Ureter (tissue), 1 donor: ENCODE data around the gene GRIK4. TPM values are rescaled to one million over a fixed set of nuclear protein-coding genes. Genes with fewer than 3 reads are reported as not detected.
A peak's percentile ranks its signal among the peaks of the same experiment; 100 is the strongest.
"Not testable (repeated sequence)": the region's sequence is repeated elsewhere in the genome, so short reads cannot be mapped to it uniquely, and the experiment has no call there.

Experiments
- DNase-seq: peaks from one replicate; pipeline ENCODE4 v3.0.0-alpha.2; 2020; ENCODE audit warnings: low spot score
- total RNA-seq: library from RNA; stranded (reverse); gene quantifications from one replicate; pipeline ENCODE4 v1.2.4, GENCODE V29; 2023
- donor health status: DM: yes; HTN: yes; CAD: no.

Gene GRIK4
- total RNA-seq, 1 donor from 2014 or later: 0.21 TPM

GRCh38 chr11:120778685-120779490 lies 267.3 kb downstream of the GRIK4 start:
- DNase-seq: no peak

- DNase-seq: no peak
Measured at GRCh38 chr11:120780239-120780638, 268.7 kb downstream of the GRIK4 start.

- DNase-seq: peak; percentile 19
Measured at GRCh38 chr11:120781486-120782120, 270.1 kb downstream of the GRIK4 start.

DNA sequence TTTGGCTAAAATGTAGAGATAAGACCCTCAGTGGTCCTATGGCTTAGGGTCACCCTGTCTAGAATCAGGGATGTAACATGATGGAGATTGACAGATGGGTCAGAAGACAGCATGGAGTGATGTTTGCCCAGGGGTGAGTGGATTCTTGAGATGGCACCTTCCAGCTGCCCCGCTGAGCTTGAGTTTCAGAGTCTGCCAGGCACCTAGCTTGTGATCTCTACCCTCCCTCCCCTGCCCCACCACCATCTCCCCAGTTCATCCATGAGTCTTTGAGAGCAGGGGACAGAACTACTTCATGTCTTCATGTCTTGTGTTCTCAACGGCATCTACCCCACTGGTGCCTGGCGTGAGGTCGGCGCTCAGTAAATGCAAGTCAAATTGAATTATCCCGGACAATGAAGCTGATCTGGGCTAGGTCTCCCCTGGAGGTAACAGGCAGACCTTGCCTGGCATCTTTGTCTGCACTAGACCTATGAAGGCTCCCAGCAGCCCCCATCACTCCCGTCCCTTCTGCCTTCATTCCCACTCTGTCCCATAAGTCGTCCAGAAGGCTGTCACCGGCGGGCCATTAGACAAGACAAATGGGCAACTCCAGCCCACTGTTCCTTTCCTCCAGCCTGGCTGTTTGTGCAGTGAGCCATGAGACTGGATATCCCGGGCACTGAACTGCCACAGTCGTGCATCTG lies 273.2 kb downstream of the GRIK4 start:
- peak; percentile 25 for DNase-seq

DNA sequence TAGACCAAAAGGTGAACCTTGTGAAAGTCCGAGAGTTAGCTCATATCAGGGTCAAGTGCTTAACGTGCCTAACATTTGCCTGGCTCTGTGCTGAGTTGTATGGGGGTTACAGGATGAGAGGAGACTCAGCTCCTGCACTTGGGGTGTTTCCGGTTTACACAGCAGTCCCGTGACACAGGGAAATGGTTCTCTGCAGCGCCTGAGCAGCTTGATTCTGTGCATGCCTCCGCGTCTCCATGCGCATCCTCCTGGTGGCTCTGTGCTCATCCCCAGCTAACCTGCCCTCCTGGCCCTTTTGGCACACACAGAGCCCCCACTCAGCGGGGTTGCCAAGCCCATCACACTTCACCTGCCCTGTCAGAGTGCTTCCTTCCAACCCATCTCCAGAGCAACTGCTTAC lies 274.0 kb downstream of the GRIK4 start:
- peak; percentile 20 for DNase-seq

DNA sequence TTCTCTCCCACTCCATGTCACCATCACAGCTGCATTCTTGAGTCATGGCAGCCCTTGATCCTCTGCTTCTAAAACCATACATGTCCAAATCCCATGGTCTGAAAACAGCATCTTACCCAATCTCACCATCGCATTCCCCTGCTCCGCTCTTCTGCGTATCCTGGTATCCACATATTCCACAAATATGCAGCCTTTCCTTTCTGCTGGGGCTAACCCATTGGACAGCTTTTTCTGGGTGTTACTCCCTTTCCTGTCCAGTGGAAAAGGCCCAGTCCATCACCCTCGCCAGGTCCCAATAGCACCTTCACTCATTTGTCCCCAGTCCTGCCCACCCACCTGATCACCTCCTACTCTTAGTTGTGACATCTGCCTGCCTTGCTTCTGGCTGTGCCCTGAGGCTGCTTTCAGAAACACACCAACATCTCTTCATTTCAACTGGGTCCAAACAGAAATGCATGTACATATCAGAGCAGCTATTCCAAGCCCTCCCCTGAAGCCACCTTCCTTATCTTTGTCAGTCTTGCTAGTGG lies 274.7 kb downstream of the GRIK4 start:
- DNase-seq: peak; percentile 24

- not testable (repeated sequence) for DNase-seq
Measured at GRCh38 chr11:120787224-120787623, 275.7 kb downstream of the GRIK4 start.

DNA sequence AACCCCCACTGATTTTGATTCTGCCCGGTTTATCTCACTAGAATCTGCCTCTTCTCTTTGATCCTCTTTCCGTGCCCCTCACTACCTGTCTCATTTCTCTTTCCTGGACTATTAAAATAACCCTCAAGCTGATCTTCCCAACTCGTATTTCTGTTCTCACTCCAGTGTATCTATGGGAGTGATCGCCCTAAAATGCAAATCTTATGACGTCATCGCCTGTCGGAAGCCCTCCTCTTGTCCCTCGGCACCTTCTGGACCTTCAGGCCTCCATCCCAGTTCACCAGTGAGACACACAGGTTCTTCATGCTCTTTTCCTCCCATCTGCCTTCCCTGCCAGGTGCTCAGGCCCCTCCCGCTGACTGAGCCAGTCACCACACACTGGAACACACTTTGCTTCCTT lies 277.8 kb downstream of the GRIK4 start:
- DNase-seq: no peak

DNA sequence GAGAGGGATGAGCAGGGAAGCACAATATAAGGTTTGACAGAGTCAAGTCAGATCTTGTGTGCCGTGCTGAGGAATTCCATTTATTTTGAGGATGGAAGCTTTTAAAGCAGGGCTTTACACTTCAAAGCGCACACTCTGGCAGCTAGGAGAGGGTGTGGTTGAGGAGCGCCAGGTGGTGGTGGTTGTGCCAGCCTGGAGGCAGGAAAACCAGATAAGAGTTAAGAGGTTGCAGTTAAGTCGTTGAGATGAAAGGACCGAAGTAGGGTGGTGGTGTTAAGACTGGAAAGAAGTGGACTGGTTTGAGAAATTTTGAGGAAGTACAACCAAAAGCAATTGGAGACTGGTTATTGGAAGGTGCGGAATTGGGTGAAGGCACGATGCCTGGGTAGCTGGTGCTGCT lies 280.8 kb downstream of the GRIK4 start:
- no peak for DNase-seq

DNA sequence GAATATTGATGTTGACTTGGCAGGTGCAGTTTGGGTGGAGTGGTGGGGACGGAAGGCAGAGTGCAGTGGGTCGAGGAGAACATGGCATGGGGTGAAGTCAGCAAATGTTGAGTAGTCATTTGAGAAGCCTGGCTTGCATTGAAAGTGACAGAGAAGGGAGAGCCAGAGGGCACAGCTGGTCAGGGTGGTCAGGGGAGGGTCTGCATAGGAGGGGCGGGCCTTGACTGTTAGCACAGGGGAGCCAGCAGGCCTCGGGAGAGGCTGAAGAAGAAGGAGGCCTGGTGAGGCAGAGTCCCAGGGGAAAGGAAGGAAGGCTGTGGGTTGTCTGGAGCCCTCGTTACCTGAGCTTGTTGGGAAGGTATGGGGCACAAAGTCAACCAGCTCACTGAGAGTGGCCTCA lies 281.6 kb downstream of the GRIK4 start:
- DNase-seq: no peak

GRCh38 chr11:120793806-120794479 lies 282.4 kb downstream of the GRIK4 start:
- DNase-seq: no peak

DNA sequence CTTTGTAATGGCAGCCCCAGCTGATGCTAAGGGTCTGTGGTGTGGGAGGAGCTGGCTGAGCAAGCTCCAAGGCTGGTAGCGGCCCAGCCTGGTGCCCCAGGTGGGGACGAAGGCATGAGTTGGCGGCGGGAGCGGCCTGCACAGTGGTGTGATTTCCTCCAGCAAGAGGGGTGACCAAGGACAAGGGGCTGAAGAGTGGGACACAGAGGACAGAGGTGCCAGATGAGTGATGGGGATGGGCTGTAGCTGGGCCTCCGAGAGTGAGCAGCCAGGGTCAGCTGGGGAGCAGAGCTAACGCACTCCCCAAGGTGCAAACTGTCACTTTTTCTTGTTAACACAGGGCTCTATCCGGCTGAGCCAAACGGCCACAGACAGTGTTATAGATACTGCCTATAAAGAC lies 283.2 kb downstream of the GRIK4 start:
- no peak for DNase-seq

DNA sequence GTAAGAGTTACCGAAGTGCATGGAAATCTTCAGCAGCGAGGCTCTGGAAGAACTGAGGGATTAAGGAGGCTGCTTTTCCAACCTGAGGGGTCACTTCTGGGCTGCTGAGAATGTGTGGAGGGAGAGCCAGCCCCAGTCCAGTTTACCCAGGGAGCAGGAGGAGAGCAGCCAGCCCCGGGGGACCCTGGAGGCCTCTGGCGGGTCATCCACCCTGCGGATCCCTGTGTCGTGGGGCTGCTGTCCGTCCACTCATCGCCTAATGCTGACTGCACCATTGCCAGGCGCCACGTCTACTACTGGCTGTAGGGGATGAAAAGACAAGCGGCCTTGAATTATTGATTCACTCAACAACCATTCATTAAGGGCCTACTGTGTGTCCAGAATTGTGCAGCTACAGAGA lies 283.6 kb downstream of the GRIK4 start:
- no peak for DNase-seq

DNA sequence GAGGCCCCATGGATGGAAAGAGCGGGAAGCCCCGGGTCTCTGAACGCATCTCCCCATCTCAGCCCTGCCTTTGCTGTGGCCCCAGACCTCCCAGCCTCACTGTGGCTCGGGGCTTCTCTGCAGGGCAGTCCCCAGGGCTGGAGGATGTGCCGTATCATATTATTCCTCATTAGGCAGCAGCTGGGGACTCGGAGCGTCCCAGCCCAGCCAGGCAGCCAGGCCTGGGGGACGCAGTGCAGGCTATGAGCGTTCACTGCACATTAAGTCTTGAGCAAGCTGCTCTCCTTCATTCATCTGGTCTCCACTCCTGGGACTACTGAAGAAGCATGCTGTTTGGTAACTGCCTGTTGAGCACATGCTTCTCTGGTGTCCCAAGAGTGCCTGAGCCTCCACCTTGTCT lies 285.6 kb downstream of the GRIK4 start:
- DNase-seq: no peak

DNA sequence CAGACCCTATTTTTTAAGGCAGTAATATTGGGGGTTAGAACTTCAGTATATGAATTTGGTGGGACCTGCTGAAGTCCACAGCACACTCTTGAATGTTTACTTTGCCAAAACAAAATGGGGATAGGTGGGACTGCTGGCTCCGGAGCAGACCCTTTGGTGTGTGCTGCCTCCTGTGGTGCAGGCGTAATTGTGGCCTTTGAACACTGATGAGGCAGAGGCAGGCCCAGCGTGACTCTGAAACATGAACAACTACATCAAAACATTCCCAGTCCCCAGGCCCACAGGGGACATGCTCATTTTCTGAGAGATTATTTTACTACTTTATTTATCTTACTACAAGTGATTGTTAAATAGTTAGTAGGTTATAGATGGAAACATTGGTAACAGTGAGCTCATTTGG lies 287.3 kb downstream of the GRIK4 start:
- no peak for DNase-seq

DNA sequence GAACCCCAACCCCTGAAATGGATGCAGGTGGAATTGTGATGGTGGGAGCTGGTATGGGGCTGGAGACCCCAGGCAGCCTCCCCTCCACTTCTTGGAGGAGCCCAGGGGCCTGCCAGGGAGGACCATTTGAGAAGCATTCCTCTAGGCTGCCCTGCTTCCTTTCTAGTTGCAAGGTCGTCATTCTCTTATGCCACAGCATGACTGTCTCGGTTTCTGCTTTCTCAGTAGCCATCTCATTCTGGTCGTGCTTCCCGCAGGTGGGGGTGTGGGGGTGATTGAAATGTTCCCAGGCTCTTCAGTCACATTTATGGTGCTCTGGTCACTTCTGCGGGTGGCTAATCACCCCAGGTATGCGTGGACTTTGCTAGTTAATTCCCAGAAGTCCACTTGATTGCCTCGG lies 288.7 kb downstream of the GRIK4 start:
- no peak for DNase-seq

GRCh38 chr11:120801801-120802689 lies 290.5 kb downstream of the GRIK4 start:
- DNase-seq: peak; percentile 62

DNA sequence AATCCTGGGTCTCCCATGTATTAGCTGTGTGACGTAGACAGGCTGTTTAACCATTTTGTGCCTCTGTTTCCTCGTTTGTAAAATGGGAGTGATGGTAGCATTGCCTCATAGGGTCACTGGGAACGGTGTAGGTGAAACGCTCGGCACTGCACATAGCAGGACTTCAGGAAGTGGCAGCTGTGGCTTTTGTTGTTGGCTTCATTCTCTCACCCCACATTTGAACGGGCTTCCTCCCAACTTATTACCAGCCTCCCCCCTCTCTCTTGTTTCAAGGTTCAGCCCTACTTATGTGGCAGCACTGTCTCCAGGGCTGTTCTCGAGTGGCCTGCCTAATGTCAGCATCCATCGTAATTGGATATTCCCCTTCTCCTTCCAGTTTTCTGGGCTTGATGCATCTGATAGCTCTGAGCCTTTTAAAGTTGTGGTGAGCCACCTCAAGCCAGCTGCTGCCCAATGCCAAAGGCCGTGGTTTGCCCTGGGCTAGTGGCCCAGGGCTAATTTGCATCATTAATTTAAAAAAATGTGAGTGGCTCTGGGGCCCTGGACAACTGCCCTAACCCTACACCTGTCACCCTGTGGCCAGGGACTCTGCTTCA lies 294.5 kb downstream of the GRIK4 start:
- no peak for DNase-seq

DNA sequence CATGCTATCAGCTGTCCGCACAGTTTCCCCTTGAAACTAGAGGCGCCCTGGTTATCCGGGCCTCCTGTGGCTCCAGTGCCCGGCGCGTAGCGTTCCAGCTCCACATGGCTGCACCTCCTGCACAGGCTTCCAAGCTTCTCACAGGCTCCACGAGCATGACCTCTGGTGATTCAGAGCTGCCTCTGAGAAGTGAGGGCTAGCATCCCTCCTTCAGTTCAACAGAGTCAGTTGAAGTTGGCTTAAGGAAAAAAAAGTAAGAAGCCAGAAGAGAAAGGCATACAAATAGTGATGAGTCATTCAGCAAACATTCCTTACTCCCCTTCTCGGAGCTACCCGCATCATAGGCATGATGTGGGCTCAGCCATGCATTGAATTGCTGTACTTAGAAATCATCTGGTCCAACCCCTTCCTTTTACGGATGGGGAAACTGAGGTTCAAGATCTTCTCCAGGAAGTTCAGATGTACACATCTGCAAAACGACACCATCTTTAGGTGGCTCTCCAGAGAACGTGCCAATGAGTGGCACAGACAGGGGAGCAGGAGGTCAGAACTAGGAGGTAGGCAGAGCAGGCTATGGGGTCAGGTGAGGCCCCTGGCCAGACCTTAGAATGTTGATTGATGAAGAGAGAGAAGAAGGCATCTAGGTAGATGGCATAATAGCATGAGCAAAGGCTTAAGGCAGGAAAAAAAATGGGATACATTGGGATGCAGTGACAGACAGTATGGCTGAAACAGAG lies 296.0 kb downstream of the GRIK4 start:
- DNase-seq: no peak

DNA sequence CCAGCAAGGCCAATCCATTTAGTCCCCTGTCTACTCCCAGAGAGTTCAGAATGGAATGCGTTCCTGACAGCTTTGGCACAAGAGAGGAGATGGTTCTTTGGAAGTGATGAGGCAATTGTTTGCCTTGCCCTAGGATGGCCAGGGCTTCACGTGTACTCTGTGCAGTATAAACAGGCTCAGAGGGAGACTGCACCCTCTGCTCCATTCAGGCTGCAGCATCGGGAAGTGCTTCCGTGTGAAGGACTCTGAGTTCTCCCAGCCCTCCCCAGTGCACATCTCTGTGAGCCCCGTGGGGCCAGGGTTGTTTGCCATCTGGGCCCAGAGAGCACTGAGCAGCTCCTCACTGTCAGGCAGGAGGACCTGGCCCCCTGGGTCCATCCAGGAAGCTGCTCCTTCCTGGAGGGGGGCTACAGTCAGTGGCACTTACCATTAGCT lies 297.1 kb downstream of the GRIK4 start:
- no peak for DNase-seq
